Ureter (tissue), 1 donor: Measurements from ENCODE around the gene EXOC4. TPM values are rescaled to one million over a fixed set of nuclear protein-coding genes. Genes with fewer than 3 reads are reported as not detected.

Source experiments
- DNase-seq: peaks from one replicate; pipeline ENCODE4 v3.0.0-alpha.2; 2020; ENCODE audit warnings: low spot score
- total RNA-seq: library from RNA; stranded (reverse); gene quantifications from one replicate; pipeline ENCODE4 v1.2.4, GENCODE V29; 2023
- donor health status: DM: yes; HTN: yes; CAD: no.

Gene EXOC4
- total RNA-seq, 1 donor from 2014 or later, result 145 TPM

GRCh38 chr7:133932591-133932990 is 679.7 kb downstream of the EXOC4 start:
- DNase-seq, result no peak

- no peak for DNase-seq
Observed at GRCh38 chr7:133934262-133934976, 681.5 kb downstream of the EXOC4 start.

GRCh38 chr7:133934977-133935330 is 682.1 kb downstream of the EXOC4 start:
- DNase-seq, result no peak

- no peak for DNase-seq
Observed at GRCh38 chr7:133936074-133936473, 683.2 kb downstream of the EXOC4 start.

GRCh38 chr7:133937786-133938185 is 684.9 kb downstream of the EXOC4 start:
- DNase-seq, result no peak

GRCh38 chr7:133940368-133940767 is 687.5 kb downstream of the EXOC4 start:
- DNase-seq, result no peak

GRCh38 chr7:133941496-133941895 is 688.6 kb downstream of the EXOC4 start:
- DNase-seq, result no peak

GRCh38 chr7:133945497-133945896 is 692.6 kb downstream of the EXOC4 start:
- no peak for DNase-seq

- no peak for DNase-seq
Observed at GRCh38 chr7:133947458-133948254, 694.8 kb downstream of the EXOC4 start.

GRCh38 chr7:133948588-133948987 is 695.7 kb downstream of the EXOC4 start:
- no peak for DNase-seq

- no peak for DNase-seq
Observed at GRCh38 chr7:133950855-133951254, 698.0 kb downstream of the EXOC4 start.

- DNase-seq, result no peak
Observed at GRCh38 chr7:133955208-133955607, 702.3 kb downstream of the EXOC4 start.

- DNase-seq, result no peak
Observed at GRCh38 chr7:133957845-133958244, 705.0 kb downstream of the EXOC4 start.

GRCh38 chr7:133958822-133959221 is 705.9 kb downstream of the EXOC4 start:
- DNase-seq, result no peak

- DNase-seq, result no peak
Observed at GRCh38 chr7:133959505-133959904, 706.6 kb downstream of the EXOC4 start.

- no peak for DNase-seq
Observed at GRCh38 chr7:133961724-133962123, 708.8 kb downstream of the EXOC4 start.

- DNase-seq, result no peak
Observed at GRCh38 chr7:133962646-133963045, 709.8 kb downstream of the EXOC4 start.

- no peak for DNase-seq
Observed at GRCh38 chr7:133963629-133964028, 710.8 kb downstream of the EXOC4 start.

GRCh38 chr7:133971625-133972024 is 718.7 kb downstream of the EXOC4 start:
- DNase-seq, result no peak

- no peak for DNase-seq
Observed at GRCh38 chr7:133973710-133974109, 720.8 kb downstream of the EXOC4 start.

- no peak for DNase-seq
Observed at GRCh38 chr7:133975130-133975529, 722.3 kb downstream of the EXOC4 start.

- no peak for DNase-seq
Observed at GRCh38 chr7:133976140-133976539, 723.3 kb downstream of the EXOC4 start.
